Keratinocyte (primary cell): Measurements from ENCODE around the gene MAP2K4. TPM values are rescaled to one million over a fixed set of nuclear protein-coding genes. Genes with fewer than 3 reads are reported as not detected.

Experiments used
- DNase-seq: peaks from one replicate; pipeline ENCODE4 v3.0.0-alpha.2; 2011; ENCODE audit warnings: low read depth, missing footprints, low spot score
- FAIRE-seq: peaks from 2 replicates; lab custom pipeline; 2011; peaks lifted over from hg19 to GRCh38; lab: Jason Lieb, UNC
- H2AFZ ChIP-seq: 2 replicates; pipeline ENCODE4 v1.6.0; 2012; ENCODE audit warnings: low read length, control low read depth, inconsistent platforms; ENCODE audit not compliant: control insufficient read depth
- H3K27ac ChIP-seq: 2 replicates; pipeline ENCODE4 v1.5.1; 2011; ENCODE audit warnings: low read length; ENCODE audit not compliant: control insufficient read depth, insufficient read depth
- H3K27me3 ChIP-seq: 3 replicates; pipeline ENCODE4 v1.6.0; 2011; ENCODE audit warnings: low read length; ENCODE audit not compliant: control insufficient read depth, insufficient read depth; ENCODE audit errors: extremely low read depth
- H3K36me3 ChIP-seq, 2 experiments: 2 replicates in 1 of 2; 3 replicates in 1 of 2; pipeline ENCODE4 v1.5.1; 2011; ENCODE audit warnings: low read length in 2 of 2, mild to moderate bottlenecking in 1 of 2; ENCODE audit not compliant: control insufficient read depth in 2 of 2, insufficient read depth in 2 of 2; ENCODE audit errors: extremely low read depth in 1 of 2
- H3K4me1 ChIP-seq: 3 replicates; pipeline ENCODE4 v1.5.1; 2011; ENCODE audit warnings: low read length; ENCODE audit not compliant: control insufficient read depth, insufficient read depth; ENCODE audit errors: extremely low read depth
- H3K4me2 ChIP-seq: 3 replicates; pipeline ENCODE4 v1.6.0; 2011; ENCODE audit warnings: low read depth, low read length; ENCODE audit not compliant: control insufficient read depth, insufficient read depth; ENCODE audit errors: extremely low read depth
- H3K4me3 ChIP-seq, 3 experiments: fragments of 200-600 bp in 1 of 3; sonication (generic) in 1 of 3; 2 replicates in 2 of 3; 3 replicates in 1 of 3; pipeline ENCODE4 v1.5.1; 2011 to 2016; ENCODE audit warnings: low read length in 3 of 3, mild to moderate bottlenecking in 3 of 3, control low read depth in 2 of 3, inconsistent platforms in 1 of 3, low read depth in 1 of 3, mixed read lengths in 1 of 3, mixed run types in 1 of 3, moderate library complexity in 1 of 3; ENCODE audit not compliant: control insufficient read depth in 2 of 3, insufficient read depth in 2 of 3; ENCODE audit errors: extremely low read depth in 1 of 3
- H3K79me2 ChIP-seq: 2 replicates; pipeline ENCODE4 v1.6.0; 2012; ENCODE audit warnings: low read length; ENCODE audit not compliant: control insufficient read depth, insufficient read depth
- H3K9ac ChIP-seq: 3 replicates; pipeline ENCODE4 v1.6.0; 2011; ENCODE audit warnings: low read length; ENCODE audit not compliant: control insufficient read depth, insufficient read depth; ENCODE audit errors: extremely low read depth
- H3K9me1 ChIP-seq: 3 replicates; pipeline ENCODE4 v1.6.0; 2011; ENCODE audit warnings: low read length; ENCODE audit not compliant: control insufficient read depth, insufficient read depth; ENCODE audit errors: extremely low read depth
- H3K9me3 ChIP-seq: 2 replicates; pipeline ENCODE4 v1.5.1; 2012; ENCODE audit warnings: low read depth, low read length; ENCODE audit not compliant: control insufficient read depth
- H4K20me1 ChIP-seq: 3 replicates; pipeline ENCODE4 v1.6.0; 2011; ENCODE audit warnings: low read length; ENCODE audit not compliant: control insufficient read depth, insufficient read depth; ENCODE audit errors: extremely low read depth
- CTCF ChIP-seq, 3 experiments: IDR thresholded peaks in 1 of 3; conservative IDR thresholded peaks in 1 of 3; optimal IDR thresholded peaks in 1 of 3; 2 replicates in 2 of 3; 3 replicates in 1 of 3; pipeline versions ENCODE3 to v1.5.1; 2011; ENCODE audit warnings: low read length in 3 of 3, mild to moderate bottlenecking in 3 of 3, moderate library complexity in 2 of 3, control low read depth in 1 of 3, inconsistent platforms in 1 of 3; ENCODE audit not compliant: insufficient read depth in 2 of 3; ENCODE audit errors: extremely low read depth in 1 of 3
- EZH2 ChIP-seq: IDR thresholded peaks from one replicate; pipeline ENCODE4 v1.6.1; 2012; ENCODE audit warnings: inconsistent platforms, mild to moderate bottlenecking, low read length, moderate library complexity
- dilution Hi-C: fragments of 300-500 bp; cut with MboI; formaldehyde crosslinking; loops from one replicate; pipeline ENCODE4 v1.7.0; 2020; ENCODE audit warnings: low sequenced_read_pairs; ENCODE audit not compliant: extremely low pct_ligation_motif_present
- polyA plus RNA-seq, 5 experiments: library from polyadenylated mRNA; depleted of rRNA in 3 of 5; stranded (reverse) in 3 of 5; stranded (forward) in 1 of 5; unstranded in 1 of 5; fragments of >200 nt; gene quantifications; 1 replicate in 1 of 5; 2 replicates in 3 of 5; 3 replicates in 1 of 5; pipeline versions ENCODE4 v1.2.1 to v1.2.3, GENCODE V29; 2011 to 2012; ENCODE audit warnings: missing spikeins in 2 of 5, low read depth in 1 of 5, low replicate concordance in 1 of 5

The MAP2K4 gene
- polyA plus RNA-seq, 1 donor (not counting 4 experiments of a cell fraction or from before 2014, with no cell fraction given): 37.3 TPM

- H3K36me3 ChIP-seq: peaks cover 14 to 17% of the 10 kb centered on the region in 2 experiments
- H3K9me1 ChIP-seq: no peaks in the 10 kb centered on the region
- no peak overlapping the region for H3K27ac ChIP-seq
- DNase-seq (no peak), FAIRE-seq (no peak)
- H3K27me3 ChIP-seq: no peaks in the 10 kb centered on the region
- H3K4me1 ChIP-seq: no peaks in the 10 kb centered on the region
- no peak overlapping the region for H3K4me3 ChIP-seq
- TF ChIP-seq CTCF (optimal IDR thresholded peaks at IDR 0.05 in 1 of 3, IDR thresholded peaks at IDR 0.05 in 1 of 3, conservative IDR thresholded peaks at IDR 0.05 in 1 of 3; ENCODE audit: extremely low read depth in 1 of 3, insufficient read depth in 2 of 3, low read length in 3 of 3): no peak
- no peak for TF ChIP-seq EZH2
- no peaks in the 10 kb centered on the region for H4K20me1 ChIP-seq
- no peak overlapping the region for H3K4me2 ChIP-seq
- no peaks in the 10 kb centered on the region for H3K79me2 ChIP-seq
- no peaks in the 10 kb centered on the region for H3K9me3 ChIP-seq
- H3K9ac ChIP-seq: no peak overlapping the region
- dilution Hi-C loops: no loop called here
- no peak overlapping the region for H2AFZ ChIP-seq
Observed at GRCh38 chr17:12114686-12115418, 94.2 kb downstream of the MAP2K4 start.

DNA sequence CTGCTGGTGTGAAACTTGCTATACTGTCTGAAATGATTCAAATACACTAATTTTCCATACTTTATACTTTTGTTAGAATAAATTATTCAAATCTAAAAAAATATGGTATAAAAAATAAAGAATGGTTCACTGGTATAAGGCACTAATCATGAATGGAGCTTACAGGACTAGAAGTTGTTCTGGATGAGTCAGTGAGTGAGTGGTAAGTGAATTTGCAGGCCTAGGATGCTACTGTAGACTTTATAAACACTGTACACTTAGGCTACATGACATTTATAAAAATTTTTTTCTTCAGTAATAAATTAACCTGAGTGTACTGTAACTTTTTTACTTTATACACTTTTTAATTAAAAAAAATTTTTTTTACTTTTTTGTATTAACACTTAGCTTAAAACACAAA, 95.5 kb downstream of the MAP2K4 start:
- H3K79me2 ChIP-seq: no peaks in the 10 kb centered on the region
- no peaks in the 10 kb centered on the region for H3K9me3 ChIP-seq
- dilution Hi-C loops: no loop called here
- H3K4me2 ChIP-seq: no peak overlapping the region
- DNase-seq: no peak
- no peak overlapping the region for H3K9ac ChIP-seq
- no peak overlapping the region for H3K4me3 ChIP-seq
- H4K20me1 ChIP-seq: no peaks in the 10 kb centered on the region
- no peaks in the 10 kb centered on the region for H3K27me3 ChIP-seq
- H2AFZ ChIP-seq: no peak overlapping the region
- TF ChIP-seq CTCF (optimal IDR thresholded peaks at IDR 0.05 in 1 of 3, IDR thresholded peaks at IDR 0.05 in 1 of 3, conservative IDR thresholded peaks at IDR 0.05 in 1 of 3; ENCODE audit: extremely low read depth in 1 of 3, insufficient read depth in 2 of 3, low read length in 3 of 3): no peak
- no peak for TF ChIP-seq EZH2
- H3K4me1 ChIP-seq: no peaks in the 10 kb centered on the region
- no peaks in the 10 kb centered on the region for H3K9me1 ChIP-seq
- peaks cover 14 to 17% of the 10 kb centered on the region in 2 experiments for H3K36me3 ChIP-seq
- H3K27ac ChIP-seq: no peak overlapping the region
- FAIRE-seq: no peak
